ENCODE measurements around the gene ATMIN. TPM values are rescaled to one million over a fixed set of nuclear protein-coding genes. Genes with fewer than 3 reads are reported as not detected.

ATMIN gene
- total RNA-seq, 1 donor, result 42.5 TPM

DNA sequence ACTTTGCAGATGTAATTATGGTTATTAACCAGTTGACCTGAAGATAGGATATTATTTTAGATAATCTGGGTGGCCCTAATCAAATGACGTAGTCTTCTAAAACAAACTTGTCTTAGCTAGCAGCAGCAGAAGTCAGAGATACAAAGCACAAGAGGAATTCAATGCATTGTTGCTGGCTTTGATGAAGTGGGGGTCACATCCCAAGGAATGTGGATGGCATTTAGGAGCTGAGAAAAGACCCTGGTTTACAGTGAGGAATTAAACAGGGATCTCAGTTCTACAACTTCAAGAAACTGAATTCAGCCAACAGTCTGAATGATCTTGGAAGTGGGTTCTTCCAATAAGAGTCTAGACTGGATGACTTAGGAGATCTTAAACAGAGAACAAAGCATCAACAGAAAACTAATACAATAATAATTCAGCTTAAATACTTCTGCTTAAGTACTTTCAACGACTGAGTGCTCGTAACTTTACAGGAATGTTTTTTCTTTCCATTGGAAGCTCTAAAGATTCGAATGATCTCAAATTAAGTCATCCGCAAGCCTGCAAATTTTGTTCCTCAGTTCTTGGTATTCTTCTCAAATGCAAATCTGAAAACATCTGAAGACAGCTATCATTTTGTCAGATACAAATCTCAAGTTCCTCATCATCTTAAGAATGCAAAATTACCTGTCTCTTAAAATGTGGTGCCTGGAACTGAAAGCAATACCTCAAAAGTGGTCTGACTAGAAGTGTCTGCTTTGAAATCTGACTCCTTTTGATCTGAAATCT lies 38.1 kb downstream of the ATMIN start:
- no peaks in the 10 kb centered on the region for H3K27me3 ChIP-seq (ENCODE audit: insufficient read depth, low read length)
- no peaks in the 10 kb centered on the region for H3K9me3 ChIP-seq (ENCODE audit: low read depth, low read length)
- H3K4me3 ChIP-seq (ENCODE audit: low read length), result no peak overlapping the region
- peaks cover 11% of the 10 kb centered on the region for H3K4me1 ChIP-seq (ENCODE audit: insufficient read depth, low read length)

DNA sequence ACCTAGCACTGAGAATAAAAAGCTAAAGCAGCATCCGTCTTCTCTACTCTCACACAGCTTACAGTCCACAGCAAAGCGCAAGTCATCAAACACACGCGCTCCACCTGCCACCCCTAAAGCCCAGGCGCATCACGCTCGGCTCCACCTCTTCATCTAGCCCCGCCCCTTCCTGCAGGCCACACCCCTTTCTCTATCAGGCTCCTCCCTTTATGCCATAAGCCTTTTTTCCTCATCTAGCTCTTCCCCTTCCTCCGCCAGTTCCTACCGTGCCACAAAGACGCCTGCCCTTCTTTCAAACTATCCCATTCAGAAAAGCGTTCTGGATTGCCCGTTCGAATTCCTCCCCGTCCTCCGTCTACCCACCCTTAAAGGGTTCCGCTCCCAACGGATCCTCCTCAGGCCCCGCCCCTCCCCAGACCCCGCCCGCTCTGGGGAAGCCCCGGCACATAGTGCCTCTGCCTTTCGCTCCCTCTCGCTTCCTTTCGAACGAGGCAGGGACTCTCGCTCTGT lies 41.0 kb downstream of the ATMIN start:
- Histone ChIP-seq H3K4me3 (ENCODE audit: low read length) (peak overlapping the region; percentile 74), H3K9me3 (ENCODE audit: low read depth, low read length) (no peaks in the 10 kb centered on the region), H3K4me1 (ENCODE audit: insufficient read depth, low read length) (peaks cover 11% of the 10 kb centered on the region), H3K27me3 (ENCODE audit: insufficient read depth, low read length) (no peaks in the 10 kb centered on the region)

DNA sequence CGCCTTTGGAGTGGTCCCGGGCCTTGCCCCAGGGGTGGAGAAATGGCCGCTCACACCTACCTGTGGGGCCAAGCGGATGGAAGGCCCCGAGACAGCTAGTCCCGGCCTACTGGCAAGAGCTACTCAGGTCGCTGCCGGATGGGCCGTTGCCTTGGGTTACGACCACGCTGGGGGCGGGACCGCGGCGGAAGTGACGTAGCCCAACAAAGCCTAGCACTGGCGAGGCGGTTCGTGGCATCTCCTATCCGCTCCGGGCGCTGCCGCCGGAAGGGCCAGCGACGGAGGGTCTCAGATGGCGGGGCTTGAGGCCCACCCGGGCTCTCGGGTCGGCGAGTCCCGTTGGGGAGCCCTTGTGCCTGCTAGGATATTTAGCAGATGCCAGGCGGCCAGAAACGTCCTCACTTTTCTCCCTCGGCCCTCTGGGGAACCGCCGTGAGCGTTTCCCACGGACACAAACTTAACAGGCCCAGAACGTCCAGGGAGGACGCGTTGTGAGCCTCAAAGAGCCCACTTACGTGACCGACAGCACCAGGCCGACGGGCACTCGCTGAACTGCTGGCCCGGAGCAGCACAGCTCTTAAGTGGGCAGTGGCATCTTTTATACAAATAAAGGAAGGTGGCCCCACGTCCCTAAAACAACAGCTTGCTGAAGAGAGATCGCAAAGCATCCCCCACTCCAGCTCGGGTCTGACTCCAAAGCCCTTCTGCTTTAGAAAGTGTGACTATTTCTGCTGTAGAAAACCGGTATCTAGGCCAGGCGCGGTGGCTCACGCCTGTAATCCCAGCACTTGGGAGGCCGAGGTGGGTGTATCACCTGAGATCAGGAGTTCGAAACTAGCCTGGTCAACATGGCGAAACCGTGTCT lies 41.7 kb downstream of the ATMIN start, which contains the start of gene C16orf46:
C16orf46 (minus strand) TSS at position 163 of the 865 bp plus-strand sequence. CDS start 13,283 bp downstream, outside the sequence.
- H3K4me1 ChIP-seq (ENCODE audit: insufficient read depth, low read length), result peaks cover 11% of the 10 kb centered on the region
- no peaks in the 10 kb centered on the region for H3K27me3 ChIP-seq (ENCODE audit: insufficient read depth, low read length)
- H3K4me3 ChIP-seq (ENCODE audit: low read length), result peak within 1 kb of the TSS; percentile 74
- no peaks in the 10 kb centered on the region for H3K9me3 ChIP-seq (ENCODE audit: low read depth, low read length)

DNA sequence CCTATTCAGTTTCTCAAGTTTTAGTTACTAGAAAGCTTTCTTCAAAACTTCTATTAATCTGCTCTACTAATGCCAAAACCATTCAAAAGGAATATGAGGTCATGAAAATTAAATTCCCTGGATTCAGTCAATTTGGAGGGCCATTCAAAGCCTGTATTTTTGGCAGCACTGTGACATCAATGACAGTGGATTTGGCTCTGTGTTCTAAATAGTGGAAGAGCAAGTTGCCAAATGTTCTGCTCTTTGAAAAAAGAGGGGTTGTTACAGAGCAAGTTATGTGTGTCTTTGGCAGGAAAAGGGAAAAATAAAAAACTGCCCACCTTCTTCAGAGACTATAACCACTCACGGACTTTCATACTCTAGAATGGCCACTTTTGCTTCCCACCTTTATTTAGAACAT lies 44.6 kb downstream of the ATMIN start:
- H3K27me3 ChIP-seq (ENCODE audit: insufficient read depth, low read length), result no peaks in the 10 kb centered on the region
- peaks cover 11% of the 10 kb centered on the region for H3K4me1 ChIP-seq (ENCODE audit: insufficient read depth, low read length)
- H3K4me3 ChIP-seq (ENCODE audit: low read length), result no peak overlapping the region
- no peaks in the 10 kb centered on the region for H3K9me3 ChIP-seq (ENCODE audit: low read depth, low read length)

GRCh38 chr16:81081014-81081413 lies 45.4 kb downstream of the ATMIN start:
- Histone ChIP-seq H3K4me1 (ENCODE audit: insufficient read depth, low read length) (peaks cover 11% of the 10 kb centered on the region), H3K9me3 (ENCODE audit: low read depth, low read length) (no peaks in the 10 kb centered on the region), H3K27me3 (ENCODE audit: insufficient read depth, low read length) (no peaks in the 10 kb centered on the region), H3K4me3 (ENCODE audit: low read length) (no peak overlapping the region)

GRCh38 chr16:81088836-81089235 lies 53.2 kb downstream of the ATMIN start:
- H3K9me3 ChIP-seq (ENCODE audit: low read depth, low read length), result no peaks in the 10 kb centered on the region
- no peaks in the 10 kb centered on the region for H3K27me3 ChIP-seq (ENCODE audit: insufficient read depth, low read length)
- no peak overlapping the region for H3K4me3 ChIP-seq (ENCODE audit: low read length)
- no peaks in the 10 kb centered on the region for H3K4me1 ChIP-seq (ENCODE audit: insufficient read depth, low read length)

DNA sequence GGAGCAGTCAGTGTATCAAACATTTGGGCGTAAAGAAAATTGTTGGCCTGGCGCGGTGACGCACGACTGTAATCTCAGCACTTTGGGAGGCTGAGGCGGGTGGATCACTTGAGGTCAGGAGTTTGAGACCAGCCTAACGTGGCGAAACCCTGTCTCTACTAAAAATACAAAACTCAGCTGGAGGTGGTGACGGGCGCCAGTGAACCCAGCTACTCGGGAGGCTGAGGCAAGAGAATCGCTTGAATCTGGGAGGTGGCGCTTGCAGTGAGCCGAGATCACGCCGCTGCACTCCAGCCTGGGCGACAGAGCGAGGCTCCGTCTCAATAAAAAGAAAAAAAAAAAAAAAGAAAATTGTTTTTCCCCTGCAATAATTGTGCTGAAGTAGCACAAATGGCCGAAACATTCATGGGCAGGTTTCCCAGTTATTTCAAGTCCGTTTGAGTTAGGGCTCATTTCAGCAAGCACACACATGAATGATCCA lies 59.2 kb downstream of the ATMIN start:
- no peak overlapping the region for H3K4me3 ChIP-seq (ENCODE audit: low read length)
- no peaks in the 10 kb centered on the region for H3K9me3 ChIP-seq (ENCODE audit: low read depth, low read length)
- no peaks in the 10 kb centered on the region for H3K27me3 ChIP-seq (ENCODE audit: insufficient read depth, low read length)
- H3K4me1 ChIP-seq (ENCODE audit: insufficient read depth, low read length), result peaks cover 8% of the 10 kb centered on the region

DNA sequence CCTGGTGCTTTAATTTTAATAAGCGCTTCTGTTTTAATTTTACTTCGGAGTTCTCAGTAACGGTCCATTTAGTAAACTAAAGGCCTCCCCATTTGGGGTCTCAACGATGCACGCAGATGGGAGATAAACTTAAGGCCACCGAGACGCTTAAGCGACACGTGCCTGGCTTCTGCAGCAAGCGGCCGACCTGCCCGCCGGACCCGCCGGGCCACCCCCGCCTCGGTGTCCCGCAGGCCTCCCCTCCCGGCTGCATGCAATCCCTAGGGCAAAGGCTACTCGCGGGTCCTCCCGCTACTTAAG lies 60.0 kb downstream of the ATMIN start:
- no peaks in the 10 kb centered on the region for H3K9me3 ChIP-seq (ENCODE audit: low read depth, low read length)
- H3K27me3 ChIP-seq (ENCODE audit: insufficient read depth, low read length), result no peaks in the 10 kb centered on the region
- peaks cover 8% of the 10 kb centered on the region for H3K4me1 ChIP-seq (ENCODE audit: insufficient read depth, low read length)
- peak overlapping the region; percentile 59 for H3K4me3 ChIP-seq (ENCODE audit: low read length)

GRCh38 chr16:81095953-81096714 lies 60.5 kb downstream of the ATMIN start, which contains the start of gene GCSH:
Gene GCSH (minus strand): TSS chr16:81096395. CDS start chr16:81096278, 117 bp downstream.
- H3K4me1 ChIP-seq (ENCODE audit: insufficient read depth, low read length), result peaks cover 8% of the 10 kb centered on the region
- no peaks in the 10 kb centered on the region for H3K9me3 ChIP-seq (ENCODE audit: low read depth, low read length)
- H3K4me3 ChIP-seq (ENCODE audit: low read length), result peak within 1 kb of the TSS; percentile 59
- no peaks in the 10 kb centered on the region for H3K27me3 ChIP-seq (ENCODE audit: insufficient read depth, low read length)

DNA sequence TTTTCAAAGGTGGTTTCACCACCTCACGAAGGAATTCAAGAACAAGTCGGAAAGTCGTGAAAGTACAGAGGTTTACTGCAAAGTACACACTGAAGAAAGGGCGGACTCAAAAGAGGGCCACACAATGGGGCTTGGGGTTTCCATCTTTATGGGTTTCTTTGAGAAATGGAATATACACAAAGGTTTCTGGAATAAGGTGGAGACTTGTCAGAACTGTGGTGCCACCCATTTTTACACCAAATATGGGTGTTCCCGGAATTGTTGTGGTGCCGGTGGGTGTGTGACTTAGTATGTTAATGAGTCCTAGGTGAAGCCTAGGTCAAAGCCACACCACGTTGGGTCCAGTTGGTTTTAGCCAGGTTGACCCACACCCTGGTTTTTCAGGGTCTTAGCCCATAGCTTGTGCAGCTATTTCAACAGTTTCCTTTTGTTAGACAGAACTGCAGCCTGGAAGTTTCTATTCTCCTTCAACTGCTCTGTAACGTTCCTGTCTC lies 61.1 kb downstream of the ATMIN start:
- H3K4me3 ChIP-seq (ENCODE audit: low read length), result peak overlapping the region; percentile 59
- H3K4me1 ChIP-seq (ENCODE audit: insufficient read depth, low read length), result peaks cover 8% of the 10 kb centered on the region
- H3K27me3 ChIP-seq (ENCODE audit: insufficient read depth, low read length), result no peaks in the 10 kb centered on the region
- no peaks in the 10 kb centered on the region for H3K9me3 ChIP-seq (ENCODE audit: low read depth, low read length)

Other genes starting within 250 kb of the ATMIN start
- 8.2 TPM for gene CDYL2, start 231.2 kb upstream of the ATMIN start, total RNA-seq
- 26.8 TPM for gene CMC2, start 29.0 kb upstream of the ATMIN start, total RNA-seq
- 8.6 TPM for gene CENPN, start 28.6 kb upstream of the ATMIN start, total RNA-seq
- gene C16orf46, start 41.4 kb downstream of the ATMIN start, total RNA-seq, result not detected
- gene GCSH, start 60.6 kb downstream of the ATMIN start, total RNA-seq, result 2.1 TPM
- gene BCO1, start 202.8 kb downstream of the ATMIN start, total RNA-seq, result not detected